Measurements from ENCODE around the gene OR5D14. TPM values are rescaled to one million over a fixed set of nuclear protein-coding genes. Genes with fewer than 3 reads are reported as not detected.

Gene OR5D14
- total RNA-seq, 1 donor from 2014 or later: not detected

DNA sequence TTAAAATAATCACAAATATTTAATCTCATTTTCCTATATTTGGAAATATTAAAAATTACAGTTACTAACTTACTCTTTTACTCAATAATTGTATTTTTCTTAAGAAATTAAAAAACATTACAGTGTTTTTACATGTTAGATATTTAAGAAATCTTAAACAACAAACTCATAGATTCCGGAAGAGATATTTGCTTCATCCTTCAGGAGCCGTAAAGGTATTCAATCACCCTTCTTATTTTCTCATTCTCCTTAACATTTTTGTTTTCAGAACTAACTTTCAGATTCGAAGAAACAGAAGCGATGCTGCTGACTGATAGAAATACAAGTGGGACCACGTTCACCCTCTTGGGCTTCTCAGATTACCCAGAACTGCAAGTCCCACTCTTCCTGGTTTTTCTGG, 24.0 kb downstream of the OR5D14 start, which contains the start of gene OR5D18:
OR5D18 (plus strand) TSS at position 301 of the 400 bp plus-strand sequence; CDS start at position 301, 0 bp downstream.
- Histone ChIP-seq H2AFZ (replicated peaks) (no peak within 1 kb of the TSS), H3K4me2 (no peak within 1 kb of the TSS), H3K79me2 (ENCODE audit: low read depth) (no peaks in the 10 kb centered on the region), H3K4me1 (no peaks in the 10 kb centered on the region), H3K9me3 (ENCODE audit: low read depth) (peaks cover 20% of the 10 kb centered on the region), H3K9ac (no peak within 1 kb of the TSS), H3K4me3 (no peak within 1 kb of the TSS), H3K36me3 (no peaks in the 10 kb centered on the region), H3F3A (ENCODE audit: low read depth) (no peaks in the 10 kb centered on the region), H3K27me3 (no peaks in the 10 kb centered on the region), H3K27ac (no peak within 1 kb of the TSS), H4K20me1 (ENCODE audit: low read depth) (no peaks in the 10 kb centered on the region)
- Mint-ChIP-seq H3K27me3 (ENCODE audit: insufficient read depth, low read depth) (no peaks in the 10 kb centered on the region), H3K4me1 (no peaks in the 10 kb centered on the region), H3K27ac (no peak within 1 kb of the TSS), H3K36me3 (no peaks in the 10 kb centered on the region), H3K9me3 (peaks cover 34% of the 10 kb centered on the region), H3K4me3 (no peak within 1 kb of the TSS)
- TF ChIP-seq EZH2 (IDR thresholded peaks at IDR 0.05): no peak
- no peak for TF ChIP-seq EZH2phosphoT487 (IDR thresholded peaks at IDR 0.05)
- TF ChIP-seq, protein P1, sequence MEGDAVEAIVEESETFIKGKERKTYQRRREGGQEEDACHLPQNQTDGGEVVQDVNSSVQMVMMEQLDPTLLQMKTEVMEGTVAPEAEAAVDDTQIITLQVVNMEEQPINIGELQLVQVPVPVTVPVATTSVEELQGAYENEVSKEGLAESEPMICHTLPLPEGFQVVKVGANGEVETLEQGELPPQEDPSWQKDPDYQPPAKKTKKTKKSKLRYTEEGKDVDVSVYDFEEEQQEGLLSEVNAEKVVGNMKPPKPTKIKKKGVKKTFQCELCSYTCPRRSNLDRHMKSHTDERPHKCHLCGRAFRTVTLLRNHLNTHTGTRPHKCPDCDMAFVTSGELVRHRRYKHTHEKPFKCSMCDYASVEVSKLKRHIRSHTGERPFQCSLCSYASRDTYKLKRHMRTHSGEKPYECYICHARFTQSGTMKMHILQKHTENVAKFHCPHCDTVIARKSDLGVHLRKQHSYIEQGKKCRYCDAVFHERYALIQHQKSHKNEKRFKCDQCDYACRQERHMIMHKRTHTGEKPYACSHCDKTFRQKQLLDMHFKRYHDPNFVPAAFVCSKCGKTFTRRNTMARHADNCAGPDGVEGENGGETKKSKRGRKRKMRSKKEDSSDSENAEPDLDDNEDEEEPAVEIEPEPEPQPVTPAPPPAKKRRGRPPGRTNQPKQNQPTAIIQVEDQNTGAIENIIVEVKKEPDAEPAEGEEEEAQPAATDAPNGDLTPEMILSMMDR (IDR thresholded peaks at IDR 0.05): no peak
- no peak for DNase-seq (ENCODE audit: low spot score)

DNA sequence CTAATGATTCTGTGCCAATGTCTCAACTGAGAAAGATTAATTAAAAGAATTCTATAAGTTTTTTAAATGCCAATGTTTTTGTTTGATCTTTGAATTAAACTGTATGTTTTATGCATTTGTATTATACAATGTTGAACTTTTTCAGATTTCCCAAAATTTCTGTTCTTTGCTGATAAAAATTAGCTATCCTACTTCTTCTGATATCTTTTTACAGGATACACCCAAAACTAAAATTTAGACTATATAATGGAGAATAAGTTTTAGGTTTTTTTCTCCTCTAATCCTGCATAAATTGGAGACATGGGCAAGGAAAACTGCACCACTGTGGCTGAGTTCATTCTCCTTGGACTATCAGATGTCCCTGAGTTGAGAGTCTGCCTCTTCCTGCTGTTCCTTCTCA, 31.6 kb downstream of the OR5D14 start, which contains the start of gene OR5L2:
OR5L2 (plus strand) TSS at position 301 of the 400 bp plus-strand sequence; CDS start at position 301, 0 bp downstream.
- H3K4me2 ChIP-seq: no peak within 1 kb of the TSS
- no peak within 1 kb of the TSS for H3K27ac ChIP-seq
- H3K79me2 ChIP-seq (ENCODE audit: low read depth): no peaks in the 10 kb centered on the region
- no peak within 1 kb of the TSS for H3K9ac ChIP-seq
- H3K27me3 ChIP-seq: no peaks in the 10 kb centered on the region
- Mint-ChIP-seq H3K27me3 (ENCODE audit: insufficient read depth, low read depth) (no peaks in the 10 kb centered on the region), H3K27ac (no peak within 1 kb of the TSS), H3K4me3 (no peak within 1 kb of the TSS), H3K9me3 (peaks cover 8% of the 10 kb centered on the region), H3K4me1 (no peaks in the 10 kb centered on the region), H3K36me3 (no peaks in the 10 kb centered on the region)
- H3F3A ChIP-seq (ENCODE audit: low read depth): no peaks in the 10 kb centered on the region
- TF ChIP-seq, protein P1 (IDR thresholded peaks at IDR 0.05): no peak
- TF ChIP-seq EZH2phosphoT487 (IDR thresholded peaks at IDR 0.05): no peak
- no peak for TF ChIP-seq EZH2 (IDR thresholded peaks at IDR 0.05)
- no peaks in the 10 kb centered on the region for H4K20me1 ChIP-seq (ENCODE audit: low read depth)
- H3K9me3 ChIP-seq (ENCODE audit: low read depth): peaks cover 28% of the 10 kb centered on the region
- no peak within 1 kb of the TSS for H2AFZ ChIP-seq (replicated peaks)
- H3K4me3 ChIP-seq: no peak within 1 kb of the TSS
- no peaks in the 10 kb centered on the region for H3K36me3 ChIP-seq
- no peak for DNase-seq (ENCODE audit: low spot score)
- no peaks in the 10 kb centered on the region for H3K4me1 ChIP-seq

DNA sequence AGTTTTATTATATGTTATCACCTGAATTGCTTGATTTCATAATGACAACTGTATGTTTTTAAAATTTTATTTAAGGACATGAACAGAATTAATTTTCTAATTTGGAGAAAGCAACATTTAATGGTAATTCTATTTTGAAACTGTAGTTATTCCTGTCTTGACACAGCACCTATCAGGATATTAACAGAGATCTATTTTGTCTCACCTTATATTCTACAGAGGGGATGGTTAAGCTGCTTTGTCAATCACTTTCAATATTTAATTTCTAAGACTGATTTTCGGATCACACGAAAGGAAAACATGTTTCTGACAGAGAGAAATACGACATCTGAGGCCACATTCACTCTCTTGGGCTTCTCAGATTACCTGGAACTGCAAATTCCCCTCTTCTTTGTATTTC, 43.1 kb downstream of the OR5D14 start, which contains the start of gene OR5D16:
OR5D16 (plus strand) TSS at position 301 of the 400 bp plus-strand sequence; CDS start at position 301, 0 bp downstream.
- H4K20me1 ChIP-seq (ENCODE audit: low read depth): no peaks in the 10 kb centered on the region
- no peak within 1 kb of the TSS for H2AFZ ChIP-seq (replicated peaks)
- no peak within 1 kb of the TSS for H3K27ac ChIP-seq
- no peaks in the 10 kb centered on the region for H3K79me2 ChIP-seq (ENCODE audit: low read depth)
- no peak within 1 kb of the TSS for H3K27ac Mint-ChIP-seq
- H3K9me3 Mint-ChIP-seq: peaks cover 22% of the 10 kb centered on the region
- no peaks in the 10 kb centered on the region for H3K4me1 ChIP-seq
- TF ChIP-seq, protein P1 (IDR thresholded peaks at IDR 0.05): no peak
- TF ChIP-seq EZH2phosphoT487 (IDR thresholded peaks at IDR 0.05): no peak
- no peak for TF ChIP-seq EZH2 (IDR thresholded peaks at IDR 0.05)
- H3K9ac ChIP-seq: no peak within 1 kb of the TSS
- H3F3A ChIP-seq (ENCODE audit: low read depth): no peaks in the 10 kb centered on the region
- no peak for DNase-seq (ENCODE audit: low spot score)
- no peak within 1 kb of the TSS for H3K4me3 ChIP-seq
- H3K27me3 ChIP-seq: no peaks in the 10 kb centered on the region
- no peaks in the 10 kb centered on the region for H3K36me3 Mint-ChIP-seq
- no peak within 1 kb of the TSS for H3K4me2 ChIP-seq
- H3K9me3 ChIP-seq (ENCODE audit: low read depth): peaks cover 42% of the 10 kb centered on the region
- H3K36me3 ChIP-seq: no peaks in the 10 kb centered on the region
- H3K27me3 Mint-ChIP-seq (ENCODE audit: insufficient read depth, low read depth): no peaks in the 10 kb centered on the region
- H3K4me1 Mint-ChIP-seq: no peaks in the 10 kb centered on the region
- H3K4me3 Mint-ChIP-seq: no peak within 1 kb of the TSS

Other genes starting within 250 kb of the OR5D14 start
- gene OR4C15, start 241.1 kb upstream of the OR5D14 start, total RNA-seq (ENCODE audit: low replicate concordance): not detected in 2 replicates
- not detected in 2 replicates for gene OR4C16, start 223.4 kb upstream of the OR5D14 start, total RNA-seq (ENCODE audit: low replicate concordance)
- not detected in 2 replicates for gene OR4C11, start 187.9 kb upstream of the OR5D14 start, total RNA-seq (ENCODE audit: low replicate concordance)
- not detected in 2 replicates for gene OR4P4, start 160.4 kb upstream of the OR5D14 start, total RNA-seq (ENCODE audit: low replicate concordance)
- gene OR4S2, start 147.2 kb upstream of the OR5D14 start, total RNA-seq (ENCODE audit: low replicate concordance): not detected in 2 replicates
- gene OR4C6, start 133.4 kb upstream of the OR5D14 start, total RNA-seq (ENCODE audit: low replicate concordance): not detected in 2 replicates
- not detected in 2 replicates for gene OR5D13, start 22.1 kb upstream of the OR5D14 start, total RNA-seq (ENCODE audit: low replicate concordance)
- gene OR5L1, start 15.8 kb downstream of the OR5D14 start, total RNA-seq (ENCODE audit: low replicate concordance): not detected in 2 replicates
- gene OR5D18, start 24.1 kb downstream of the OR5D14 start, total RNA-seq (ENCODE audit: low replicate concordance): not detected in 2 replicates
- gene OR5L2, start 31.7 kb downstream of the OR5D14 start, total RNA-seq (ENCODE audit: low replicate concordance): not detected in 2 replicates
- not detected in 2 replicates for gene OR5D16, start 43.2 kb downstream of the OR5D14 start, total RNA-seq (ENCODE audit: low replicate concordance)
- not detected in 2 replicates for gene TRIM51, start 87.7 kb downstream of the OR5D14 start, total RNA-seq (ENCODE audit: low replicate concordance)
- gene OR5W2, start 119.0 kb downstream of the OR5D14 start, total RNA-seq (ENCODE audit: low replicate concordance): not detected in 2 replicates
- not detected in 2 replicates for gene OR5I1, start 140.8 kb downstream of the OR5D14 start, total RNA-seq (ENCODE audit: low replicate concordance)
- not detected in 2 replicates for gene OR10AG1, start 174.4 kb downstream of the OR5D14 start, total RNA-seq (ENCODE audit: low replicate concordance)
- gene OR5F1, start 199.1 kb downstream of the OR5D14 start, total RNA-seq (ENCODE audit: low replicate concordance): not detected in 2 replicates
- gene OR5AS1, start 232.1 kb downstream of the OR5D14 start, total RNA-seq (ENCODE audit: low replicate concordance): not detected in 2 replicates

All from neural progenitor cell (in vitro differentiated cells).